SK-N-SH (cell line): Measurements from ENCODE around the gene MAST4.
A peak's percentile ranks its signal among the peaks of the same experiment; 100 is the strongest.

Experiments used
- EZH2phosphoT487 ChIP-seq: fragments of 200-600 bp; sonication (generic); IDR thresholded peaks from 2 replicates; pipeline ENCODE4 v1.6.1; 2017; ENCODE audit warnings: low read depth, mixed run types, mild to moderate bottlenecking, antibody characterized with exemption, moderate library complexity, borderline replicate concordance
- FOXM1 ChIP-seq: IDR thresholded peaks from 2 replicates; pipeline ENCODE4 v1.4.0; 2012; ENCODE audit warnings: low read depth, mild to moderate bottlenecking
- POLR2AphosphoS5 ChIP-seq: IDR thresholded peaks from 2 replicates; pipeline ENCODE4 v1.6.1; 2012; ENCODE audit warnings: low read depth, low read length
- YY1 ChIP-seq: IDR thresholded peaks from 2 replicates; pipeline ENCODE4 v1.4.0; 2012; ENCODE audit warnings: low read depth, mild to moderate bottlenecking
- TF ChIP-seq, protein P1 (sequence below): fragments of 200-600 bp; sonication (generic); IDR thresholded peaks from 2 replicates; pipeline ENCODE4 v1.6.1; 2017; ENCODE audit warnings: antibody characterized with exemption, mild to moderate bottlenecking, moderate library complexity
- TF ChIP-seq, protein P2 (sequence below): IDR thresholded peaks from 2 replicates; pipeline ENCODE4 v1.6.1; 2012; ENCODE audit warnings: mild to moderate bottlenecking, low read depth, low read length, moderate library complexity

DNA sequence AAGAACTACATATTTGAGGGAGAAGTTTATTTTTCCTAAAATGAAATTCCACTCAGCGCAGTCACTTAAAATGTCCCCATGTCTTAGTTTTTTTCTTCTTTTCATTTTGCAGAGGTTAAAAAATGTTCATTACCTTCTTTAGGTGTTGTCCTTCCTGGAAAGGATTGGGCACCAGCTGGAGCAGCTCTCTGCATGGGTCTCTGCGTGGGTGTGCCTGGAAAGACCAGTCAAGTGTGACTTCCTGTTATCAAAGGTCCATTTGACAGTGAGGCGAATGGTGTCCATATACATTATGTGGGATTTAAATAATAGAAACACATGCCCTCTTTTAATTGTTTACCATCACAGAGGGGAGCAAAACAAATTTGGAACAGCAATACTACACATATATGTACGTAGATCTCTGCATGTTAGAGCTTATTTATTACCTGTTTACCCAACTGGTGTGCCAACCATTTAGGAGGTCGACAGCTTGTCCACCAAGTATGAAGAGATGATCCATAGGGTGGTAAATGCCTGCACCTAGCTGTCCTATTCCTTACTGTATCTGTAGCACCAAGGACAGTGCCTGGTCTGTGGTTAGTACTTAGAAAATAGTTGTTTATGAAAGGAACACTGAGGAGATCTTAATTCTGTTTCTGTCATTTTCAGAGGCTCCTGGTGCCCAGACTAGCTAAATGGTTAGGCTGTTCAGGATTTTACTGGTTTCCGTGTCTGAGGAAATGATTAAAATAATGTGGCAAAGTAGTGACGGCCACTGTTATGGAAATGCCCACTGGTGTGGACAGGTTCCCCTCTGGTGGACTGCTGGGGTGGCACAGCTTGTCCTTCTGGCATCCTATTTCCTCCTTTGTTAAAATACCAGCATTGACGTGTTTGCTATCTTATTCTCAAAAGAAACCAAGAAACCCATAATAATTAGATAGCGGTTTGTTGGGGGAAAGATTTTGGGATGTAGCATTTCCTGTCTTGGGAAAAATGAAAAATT lies 200.4 kb downstream of the MAST4 start:
- TF ChIP-seq YY1 (no peak), FOXM1 (no peak), POLR2AphosphoS5 (no peak), EZH2phosphoT487 (no peak)
- TF ChIP-seq, protein P1, sequence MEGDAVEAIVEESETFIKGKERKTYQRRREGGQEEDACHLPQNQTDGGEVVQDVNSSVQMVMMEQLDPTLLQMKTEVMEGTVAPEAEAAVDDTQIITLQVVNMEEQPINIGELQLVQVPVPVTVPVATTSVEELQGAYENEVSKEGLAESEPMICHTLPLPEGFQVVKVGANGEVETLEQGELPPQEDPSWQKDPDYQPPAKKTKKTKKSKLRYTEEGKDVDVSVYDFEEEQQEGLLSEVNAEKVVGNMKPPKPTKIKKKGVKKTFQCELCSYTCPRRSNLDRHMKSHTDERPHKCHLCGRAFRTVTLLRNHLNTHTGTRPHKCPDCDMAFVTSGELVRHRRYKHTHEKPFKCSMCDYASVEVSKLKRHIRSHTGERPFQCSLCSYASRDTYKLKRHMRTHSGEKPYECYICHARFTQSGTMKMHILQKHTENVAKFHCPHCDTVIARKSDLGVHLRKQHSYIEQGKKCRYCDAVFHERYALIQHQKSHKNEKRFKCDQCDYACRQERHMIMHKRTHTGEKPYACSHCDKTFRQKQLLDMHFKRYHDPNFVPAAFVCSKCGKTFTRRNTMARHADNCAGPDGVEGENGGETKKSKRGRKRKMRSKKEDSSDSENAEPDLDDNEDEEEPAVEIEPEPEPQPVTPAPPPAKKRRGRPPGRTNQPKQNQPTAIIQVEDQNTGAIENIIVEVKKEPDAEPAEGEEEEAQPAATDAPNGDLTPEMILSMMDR: peak; percentile 30
- TF ChIP-seq, protein P2, sequence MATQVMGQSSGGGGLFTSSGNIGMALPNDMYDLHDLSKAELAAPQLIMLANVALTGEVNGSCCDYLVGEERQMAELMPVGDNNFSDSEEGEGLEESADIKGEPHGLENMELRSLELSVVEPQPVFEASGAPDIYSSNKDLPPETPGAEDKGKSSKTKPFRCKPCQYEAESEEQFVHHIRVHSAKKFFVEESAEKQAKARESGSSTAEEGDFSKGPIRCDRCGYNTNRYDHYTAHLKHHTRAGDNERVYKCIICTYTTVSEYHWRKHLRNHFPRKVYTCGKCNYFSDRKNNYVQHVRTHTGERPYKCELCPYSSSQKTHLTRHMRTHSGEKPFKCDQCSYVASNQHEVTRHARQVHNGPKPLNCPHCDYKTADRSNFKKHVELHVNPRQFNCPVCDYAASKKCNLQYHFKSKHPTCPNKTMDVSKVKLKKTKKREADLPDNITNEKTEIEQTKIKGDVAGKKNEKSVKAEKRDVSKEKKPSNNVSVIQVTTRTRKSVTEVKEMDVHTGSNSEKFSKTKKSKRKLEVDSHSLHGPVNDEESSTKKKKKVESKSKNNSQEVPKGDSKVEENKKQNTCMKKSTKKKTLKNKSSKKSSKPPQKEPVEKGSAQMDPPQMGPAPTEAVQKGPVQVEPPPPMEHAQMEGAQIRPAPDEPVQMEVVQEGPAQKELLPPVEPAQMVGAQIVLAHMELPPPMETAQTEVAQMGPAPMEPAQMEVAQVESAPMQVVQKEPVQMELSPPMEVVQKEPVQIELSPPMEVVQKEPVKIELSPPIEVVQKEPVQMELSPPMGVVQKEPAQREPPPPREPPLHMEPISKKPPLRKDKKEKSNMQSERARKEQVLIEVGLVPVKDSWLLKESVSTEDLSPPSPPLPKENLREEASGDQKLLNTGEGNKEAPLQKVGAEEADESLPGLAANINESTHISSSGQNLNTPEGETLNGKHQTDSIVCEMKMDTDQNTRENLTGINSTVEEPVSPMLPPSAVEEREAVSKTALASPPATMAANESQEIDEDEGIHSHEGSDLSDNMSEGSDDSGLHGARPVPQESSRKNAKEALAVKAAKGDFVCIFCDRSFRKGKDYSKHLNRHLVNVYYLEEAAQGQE: peak; percentile 78; the same call in 1 of the 2 replicates
